SIG-M5 treated with dmso at 0.1 percent for 504 hours (cell line): ENCODE measurements around the gene GSTM1.
"Not testable (repeated sequence)": the region's sequence is repeated elsewhere in the genome, so short reads cannot be mapped to it uniquely, and the experiment has no call there.

Source experiments
- DNase-seq: peaks from one replicate; lab custom pipeline; 2025; ENCODE audit not compliant: unreplicated experiment; lab: John Stamatoyannopoulos, UW

The GSTM1 gene

DNA sequence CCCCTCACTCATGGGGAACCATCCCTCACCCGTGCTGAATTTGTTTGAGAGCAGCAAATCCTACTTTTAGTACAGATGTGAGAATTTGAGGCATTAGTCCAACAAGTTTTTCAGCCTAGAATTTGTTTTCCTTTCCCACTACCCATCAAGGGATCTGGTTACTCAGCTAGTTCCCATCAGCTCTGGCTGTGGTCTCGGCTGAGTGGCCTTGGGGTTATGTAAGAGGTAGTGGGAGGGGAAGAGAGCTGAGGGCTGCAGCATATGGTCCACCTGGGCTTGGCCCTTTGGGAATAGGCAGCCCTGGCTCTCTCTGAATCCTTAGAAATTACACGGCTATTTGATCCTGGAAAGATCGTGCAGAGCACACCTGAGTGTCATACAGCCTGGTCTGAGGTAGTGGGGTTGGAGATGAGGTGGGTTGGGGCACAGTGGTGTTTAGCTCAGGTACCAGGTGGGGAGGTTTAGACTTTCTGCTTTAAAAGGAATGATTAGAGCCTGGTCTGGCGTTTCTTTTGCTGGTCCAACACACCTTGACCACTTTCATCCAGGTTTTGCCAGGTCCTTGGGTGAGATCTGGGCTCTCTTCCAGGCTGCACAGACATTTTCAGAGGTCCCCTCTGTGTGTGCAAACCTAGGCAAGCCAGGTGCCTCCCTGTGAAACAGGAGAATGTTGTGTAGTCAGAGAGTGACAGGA lies 27.5 kb upstream of the GSTM1 start:
- DNase-seq: no peak

DNA sequence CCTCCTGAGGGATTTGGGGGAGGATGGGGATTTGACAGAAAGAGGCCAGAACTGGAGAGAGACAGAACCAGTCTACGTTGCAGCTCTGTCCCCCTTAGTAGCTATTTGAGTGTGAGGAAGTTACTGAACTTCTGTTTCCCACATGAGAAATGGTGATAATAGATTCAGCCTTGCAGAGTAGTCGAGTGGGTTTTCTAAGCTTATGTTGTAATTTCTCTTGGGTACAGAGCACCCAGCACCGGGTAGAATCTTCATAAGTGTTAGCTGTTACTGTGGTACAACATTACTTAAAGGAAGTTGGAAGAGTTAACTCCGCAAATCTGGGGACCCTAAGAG lies 27.0 kb upstream of the GSTM1 start:
- DNase-seq: not testable (repeated sequence)

DNA sequence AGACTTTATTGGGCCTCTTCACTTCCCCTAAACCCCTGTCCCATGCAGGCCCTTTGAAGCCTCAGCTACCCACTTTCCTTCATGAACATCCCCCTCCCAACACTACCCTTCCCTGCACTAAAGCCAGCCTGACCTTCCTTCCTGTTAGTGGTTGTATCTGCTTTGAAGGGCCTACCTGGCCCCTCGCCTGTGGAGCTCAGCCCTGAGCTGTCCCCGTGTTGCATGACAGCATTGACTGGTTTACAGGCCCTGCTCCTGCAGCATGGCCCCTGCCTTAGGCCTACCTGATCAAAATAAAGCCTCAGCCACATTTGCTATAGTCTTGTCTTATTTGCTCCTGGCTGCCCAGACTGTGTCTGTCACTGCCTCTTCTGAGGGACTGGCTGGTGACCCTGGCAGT lies 26.2 kb upstream of the GSTM1 start:
- no peak for DNase-seq

DNA sequence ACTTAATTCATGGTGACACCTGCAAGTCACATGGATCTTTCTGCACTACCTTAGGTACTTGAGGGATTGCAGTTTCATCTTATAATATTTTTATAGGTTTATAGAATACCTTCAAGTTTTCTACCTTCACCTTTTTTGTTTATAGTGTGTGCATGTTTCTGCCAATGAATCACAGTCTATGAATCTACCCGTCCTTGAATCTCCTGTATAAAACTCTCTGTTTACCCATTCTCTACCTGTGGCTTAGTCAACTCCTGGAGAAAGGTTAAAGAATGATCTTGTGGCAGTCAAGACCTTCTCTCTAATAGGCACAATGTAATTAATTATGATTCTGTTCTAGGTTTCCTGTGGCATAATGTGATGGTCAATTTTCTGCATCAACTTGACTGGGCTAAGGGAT lies 22.9 kb upstream of the GSTM1 start:
- DNase-seq: no peak

DNA sequence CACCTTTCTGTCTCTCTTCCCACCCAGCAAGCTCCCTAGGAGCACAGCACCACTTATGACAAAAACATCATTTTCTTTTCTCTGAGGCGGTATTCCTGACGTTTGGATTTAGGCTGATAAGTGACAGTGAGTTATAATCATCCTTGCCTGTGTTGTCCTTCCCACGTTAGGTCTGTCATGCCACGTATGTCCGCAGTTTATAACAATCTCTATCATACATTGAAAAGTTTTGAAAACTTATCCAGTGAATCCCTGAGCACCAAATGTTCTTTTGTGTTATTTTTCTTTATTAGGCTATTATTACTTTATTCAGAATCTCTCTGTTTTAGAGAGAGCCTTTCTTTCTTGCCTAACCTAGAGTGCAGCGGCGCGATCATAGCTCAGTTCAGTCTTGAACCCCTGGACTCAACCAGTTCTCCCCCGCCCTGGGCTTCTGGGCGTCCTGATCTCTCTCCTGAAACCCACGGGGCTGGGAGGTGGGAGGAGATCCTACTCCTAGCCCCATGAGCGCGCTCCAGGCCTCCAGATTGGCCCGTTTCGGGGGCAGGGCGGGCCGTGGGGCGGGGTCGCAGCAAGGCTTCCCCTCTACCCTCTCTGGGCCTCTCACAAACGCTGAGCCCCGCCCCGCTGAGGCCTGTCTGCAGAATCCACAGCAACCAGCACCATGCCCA lies 20.0 kb upstream of the GSTM1 start, which contains the start of gene GSTM2:
GSTM2 (plus strand) TSS at position 606 of the 671 bp plus-strand sequence; CDS start at position 665, 59 bp downstream.
- peak; percentile 72 for DNase-seq

DNA sequence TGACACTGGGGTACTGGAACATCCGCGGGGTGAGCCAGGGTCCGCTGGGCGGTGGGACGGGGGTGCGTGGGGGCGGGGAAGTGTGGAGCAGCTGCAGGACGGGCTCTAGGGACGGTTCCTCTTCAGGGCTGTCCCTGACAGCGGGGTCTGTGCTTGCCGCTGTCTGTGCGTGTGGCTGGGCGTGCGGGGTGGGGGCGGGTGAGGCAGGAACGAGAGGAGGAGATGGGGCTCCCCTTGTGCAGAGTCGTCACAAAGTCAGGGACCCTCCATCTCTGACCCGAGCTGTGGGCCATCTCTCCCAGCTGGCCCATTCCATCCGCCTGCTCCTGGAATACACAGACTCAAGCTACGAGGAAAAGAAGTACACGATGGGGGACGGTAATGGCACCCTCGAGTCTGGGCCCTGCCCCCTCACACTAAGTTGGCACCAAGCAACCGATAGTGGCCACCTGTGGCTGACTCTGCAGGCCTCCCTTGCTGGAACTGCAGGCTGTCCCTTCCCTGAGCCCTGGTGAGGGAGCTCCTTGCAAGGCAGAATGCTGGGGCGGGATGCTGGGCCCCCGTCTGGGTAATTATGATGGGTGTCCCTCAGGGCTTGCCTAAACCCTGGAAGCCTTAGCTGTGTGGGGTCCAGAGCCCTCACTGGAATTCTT lies 19.4 kb upstream of the GSTM1 start:
- DNase-seq: no peak

DNA sequence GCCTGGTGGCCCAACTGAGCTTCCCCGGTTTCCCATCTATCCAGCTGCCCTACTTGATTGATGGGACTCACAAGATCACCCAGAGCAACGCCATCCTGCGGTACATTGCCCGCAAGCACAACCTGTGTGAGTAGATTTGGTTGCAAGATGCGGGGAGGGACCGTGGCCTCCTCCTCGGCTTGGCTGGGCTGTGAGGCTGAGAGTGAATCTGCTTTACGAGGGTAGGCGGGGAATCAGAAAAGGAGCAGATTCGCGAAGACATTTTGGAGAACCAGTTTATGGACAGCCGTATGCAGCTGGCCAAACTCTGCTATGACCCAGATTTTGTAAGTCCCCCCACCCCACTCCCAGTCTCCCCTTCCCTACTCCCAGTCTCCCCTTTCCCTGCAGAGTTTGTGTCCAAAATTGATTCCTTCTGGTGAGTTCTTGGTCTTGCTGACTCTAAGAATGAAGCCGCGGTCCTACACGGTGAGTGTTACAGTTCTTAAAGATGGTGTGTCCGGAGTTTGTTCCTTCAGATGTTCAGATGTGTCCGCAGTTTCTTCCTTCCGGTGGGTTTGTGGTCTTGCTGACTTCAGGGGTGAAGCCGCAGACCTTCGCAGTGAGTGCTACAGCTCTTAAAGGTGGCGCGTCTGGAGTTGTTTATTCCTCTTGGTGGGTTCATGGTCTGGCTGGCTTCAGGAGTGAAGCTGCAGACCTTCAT lies 18.2 kb upstream of the GSTM1 start:
- DNase-seq: no peak

DNA sequence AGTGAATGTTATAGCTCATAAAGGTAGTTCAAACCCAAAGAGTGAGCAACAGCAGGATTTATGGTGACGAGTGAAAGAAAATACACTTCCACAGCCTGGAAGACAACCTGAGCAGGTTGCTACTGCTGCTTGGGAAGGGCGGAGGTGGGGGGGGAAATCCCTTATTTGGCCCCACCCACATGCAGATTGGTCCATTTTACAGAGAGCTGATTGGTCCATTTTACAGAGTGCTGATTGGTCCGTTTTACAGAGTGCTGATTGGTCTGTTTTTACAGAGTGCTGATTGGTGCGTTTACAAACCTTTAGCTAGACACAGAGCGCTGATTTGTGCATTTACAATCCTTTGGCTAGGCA lies 17.7 kb upstream of the GSTM1 start:
- DNase-seq: not testable (repeated sequence)

DNA sequence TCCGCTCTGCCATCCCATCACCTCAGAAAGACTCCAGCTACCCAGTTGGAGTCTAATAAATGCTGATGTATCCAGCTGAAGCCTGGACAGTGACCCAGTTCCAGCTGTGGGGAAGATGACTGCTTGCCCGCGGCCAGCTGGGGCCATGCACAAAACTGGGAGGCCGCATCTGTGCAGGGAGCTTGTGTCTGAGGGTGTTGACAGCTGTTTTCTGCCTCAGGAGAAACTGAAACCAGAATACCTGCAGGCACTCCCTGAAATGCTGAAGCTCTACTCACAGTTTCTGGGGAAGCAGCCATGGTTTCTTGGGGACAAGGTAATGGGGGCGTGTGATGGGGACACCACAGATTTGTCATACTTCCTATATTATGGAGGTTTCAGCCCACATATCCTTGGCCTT lies 16.6 kb upstream of the GSTM1 start:
- no peak for DNase-seq

DNA sequence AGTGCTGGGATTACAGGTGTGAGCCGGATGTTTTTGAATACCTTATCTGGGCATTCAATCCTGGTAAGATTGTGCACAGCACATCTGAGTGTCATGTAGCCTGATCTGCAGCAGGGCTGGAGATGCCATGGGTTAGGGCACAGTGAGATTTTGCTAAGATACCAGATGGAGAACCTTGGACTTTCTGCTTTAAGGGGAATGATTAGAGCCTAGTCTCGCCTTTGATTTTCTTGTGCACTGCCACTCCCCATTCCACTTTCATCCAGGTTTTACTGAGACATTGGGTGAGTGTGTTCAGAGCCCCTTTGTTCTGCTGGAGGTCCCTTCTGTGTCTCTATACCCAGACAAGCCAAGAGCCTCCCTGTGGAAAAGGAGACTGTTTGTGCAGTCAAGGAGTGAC lies 13.8 kb upstream of the GSTM1 start:
- not testable (repeated sequence) for DNase-seq

DNA sequence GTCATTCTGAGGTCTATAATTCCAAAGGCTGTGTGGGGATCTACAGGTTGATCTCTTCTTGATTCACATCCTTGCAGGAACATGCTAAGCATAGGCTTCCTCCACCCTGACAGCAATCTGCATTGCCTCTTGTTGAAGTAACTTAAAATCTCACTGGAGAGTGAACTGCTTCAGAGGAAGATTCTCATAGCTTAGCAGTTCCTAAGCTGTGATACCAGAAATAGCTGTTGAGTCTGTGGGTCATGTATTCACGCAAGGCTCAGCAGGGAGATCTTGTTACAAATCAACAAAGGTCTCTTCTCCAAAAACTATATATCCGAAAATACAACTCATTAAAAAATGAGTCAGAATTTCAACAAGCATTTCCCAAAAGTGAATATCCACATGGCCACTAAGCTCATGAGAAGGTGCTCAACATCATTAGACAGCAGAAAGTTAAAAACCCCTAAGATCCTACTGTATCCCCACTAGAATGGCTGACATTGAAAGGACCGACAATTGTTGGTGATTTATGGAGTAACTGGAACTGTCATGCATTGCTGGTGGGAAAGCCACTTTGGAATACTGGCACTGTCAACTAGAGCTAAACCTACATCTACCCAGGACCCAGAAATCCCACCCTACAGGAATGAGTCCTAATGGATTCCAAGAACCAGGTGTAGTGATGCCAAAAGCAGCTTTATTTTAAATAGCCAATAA lies 10.8 kb upstream of the GSTM1 start:
- not testable (repeated sequence) for DNase-seq

DNA sequence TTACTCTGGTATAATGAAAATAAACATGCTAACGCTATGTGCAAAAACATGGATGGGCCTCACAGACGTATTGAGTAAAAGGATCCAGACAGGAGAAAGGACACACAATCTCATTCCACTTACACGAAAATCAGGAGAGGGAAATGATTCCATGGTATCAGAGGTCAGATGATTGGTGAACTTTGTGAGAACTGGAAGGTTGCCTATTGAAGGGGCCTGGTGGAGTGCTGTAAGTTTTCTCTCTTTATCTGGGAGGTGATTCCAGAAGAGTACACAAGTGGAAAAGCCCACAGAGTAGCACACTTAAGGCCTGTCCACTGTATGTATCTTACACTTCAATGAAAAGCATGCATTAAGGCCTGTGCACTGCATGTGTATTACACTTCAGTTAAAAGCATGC lies 10.2 kb upstream of the GSTM1 start:
- no peak for DNase-seq

DNA sequence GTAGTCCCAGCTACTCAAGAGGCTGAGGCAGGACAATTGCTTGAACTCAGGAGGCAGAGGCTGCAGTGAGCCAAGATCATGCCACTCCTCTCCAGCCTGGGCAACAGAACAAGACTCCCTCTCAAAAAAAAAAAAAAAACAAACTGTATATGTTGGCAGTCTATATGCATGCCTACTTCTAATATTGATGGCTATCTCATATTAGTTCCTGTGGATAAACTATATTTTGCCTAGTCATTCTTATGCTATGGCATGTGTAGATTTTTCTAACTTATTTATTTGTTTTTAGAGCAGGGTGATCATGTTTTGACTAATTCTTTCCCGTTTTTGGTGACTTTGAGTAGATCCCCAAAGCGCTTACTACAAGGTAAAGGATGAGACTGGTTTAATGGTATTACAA lies 9.0 kb upstream of the GSTM1 start:
- not testable (repeated sequence) for DNase-seq

DNA sequence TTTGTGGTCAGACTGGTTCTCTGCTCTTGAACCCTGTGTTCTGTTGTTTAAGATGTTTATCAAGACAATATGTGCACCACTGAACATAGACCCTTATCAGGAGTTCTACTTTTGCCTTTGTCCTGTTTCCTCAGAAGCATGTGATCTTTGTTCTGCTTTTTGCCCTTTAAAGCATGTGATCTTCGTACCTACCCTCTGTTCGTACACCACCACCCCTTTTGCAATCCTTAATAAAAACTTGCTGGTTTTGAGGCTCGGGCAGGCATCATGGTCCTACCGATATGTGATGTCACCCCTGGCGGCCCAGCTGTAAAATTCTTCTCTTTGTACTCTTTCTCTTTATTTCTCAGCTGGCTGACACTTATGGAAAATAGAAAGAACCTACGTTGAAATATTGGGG lies 2.8 kb upstream of the GSTM1 start:
- not testable (repeated sequence) for DNase-seq

DNA sequence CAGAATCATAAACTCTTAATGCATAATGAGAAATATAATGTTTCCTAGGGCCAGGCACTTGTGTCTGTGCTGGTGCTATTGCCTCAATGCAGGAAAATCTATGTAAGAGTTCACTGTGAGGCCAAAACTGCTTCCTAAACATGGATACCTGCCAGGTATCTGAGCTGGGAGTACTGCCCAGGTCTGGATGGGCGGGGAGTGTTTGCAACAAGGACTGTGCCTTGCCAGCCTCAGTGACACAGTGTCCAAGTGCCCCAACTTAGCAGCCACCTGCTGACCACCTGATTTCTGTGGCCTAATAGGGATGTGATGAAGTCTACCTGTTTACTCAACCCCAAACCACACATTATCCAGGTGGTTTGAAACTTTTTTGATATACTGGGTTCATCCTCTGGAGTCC lies 2.2 kb upstream of the GSTM1 start:
- not testable (repeated sequence) for DNase-seq

DNA sequence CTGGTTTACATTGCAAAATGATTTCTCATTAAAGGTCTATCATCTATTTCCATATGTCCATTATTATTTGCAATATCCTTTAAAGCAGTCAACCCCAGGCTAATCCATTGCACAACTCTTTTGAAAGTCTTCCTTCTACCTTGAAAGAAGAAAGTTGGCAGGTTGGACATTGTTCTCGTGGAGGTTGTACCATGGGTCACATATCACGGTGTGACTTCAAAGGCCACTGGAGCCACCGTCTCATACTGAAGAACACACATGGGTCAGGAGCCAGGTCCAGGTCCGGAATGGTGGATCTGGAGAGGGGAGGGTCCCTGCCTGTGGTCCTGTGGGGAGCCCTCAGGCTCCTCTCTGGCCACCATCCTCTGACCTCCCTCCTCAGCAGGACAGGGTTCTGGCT lies 1.7 kb upstream of the GSTM1 start:
- DNase-seq: not testable (repeated sequence)

DNA sequence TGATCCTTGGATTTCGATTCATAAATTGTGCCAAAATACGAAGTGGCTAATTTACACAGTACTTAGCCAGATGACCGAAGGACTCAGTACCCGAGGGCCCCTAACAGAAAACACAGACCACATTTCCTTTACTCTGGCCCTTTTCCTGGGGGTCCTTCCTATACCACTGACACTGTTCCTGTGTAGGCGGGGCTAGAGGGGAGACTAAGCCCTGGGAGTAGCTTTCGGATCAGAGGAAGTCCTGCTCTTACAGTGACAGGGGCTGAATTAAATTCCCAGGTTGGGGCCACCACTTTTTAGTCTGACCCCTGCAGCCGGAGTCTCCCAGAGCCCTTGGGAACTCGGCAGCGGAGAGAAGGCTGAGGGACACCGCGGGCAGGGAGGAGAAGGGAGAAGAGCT lies 508 bp upstream of the GSTM1 start:
- not testable (repeated sequence) for DNase-seq

DNA sequence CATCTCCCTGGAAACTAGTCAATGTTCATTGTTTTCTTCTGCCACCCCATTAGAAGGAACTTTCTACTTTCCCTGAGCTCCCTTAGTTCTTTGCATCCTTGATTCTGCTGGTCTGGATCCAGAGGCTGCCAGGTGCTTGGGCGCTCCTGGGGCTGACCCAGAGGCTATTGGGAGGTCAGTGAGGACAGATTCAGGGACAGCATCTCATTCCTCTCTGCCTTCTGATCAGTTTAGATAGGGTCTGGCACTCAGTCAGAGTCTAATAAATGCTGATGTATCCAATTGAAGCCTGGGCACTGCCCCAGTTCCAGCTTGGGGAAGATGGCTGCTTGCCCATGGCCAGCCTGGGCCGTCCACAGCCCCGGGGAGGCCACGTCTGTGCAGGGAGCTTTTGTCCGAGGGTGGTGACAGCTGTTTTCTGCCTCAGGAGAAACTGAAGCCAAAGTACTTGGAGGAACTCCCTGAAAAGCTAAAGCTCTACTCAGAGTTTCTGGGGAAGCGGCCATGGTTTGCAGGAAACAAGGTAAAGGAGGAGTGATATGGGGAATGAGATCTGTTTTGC lies 2.3 kb downstream of the GSTM1 start:
- no peak for DNase-seq

DNA sequence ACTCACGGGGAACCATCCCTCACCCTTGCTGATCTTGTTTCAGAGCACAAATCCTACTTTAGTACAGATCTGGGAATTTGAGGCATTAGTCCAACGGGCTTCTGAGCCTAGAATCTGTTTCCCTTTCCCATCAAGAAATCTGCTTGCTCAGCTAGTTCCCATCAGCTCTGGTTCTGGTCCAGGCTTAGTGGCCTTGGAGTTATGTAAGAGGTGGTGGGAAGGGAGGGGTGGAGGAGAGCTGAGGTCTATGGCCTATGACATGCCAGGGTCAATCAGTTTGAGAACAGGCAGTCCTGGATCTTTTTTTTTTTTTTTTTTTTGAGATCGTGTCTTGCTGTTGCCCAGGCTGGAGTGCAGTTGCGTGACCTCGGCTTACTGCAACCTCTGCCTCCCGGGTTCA lies 4.1 kb downstream of the GSTM1 start:
- no peak for DNase-seq

DNA sequence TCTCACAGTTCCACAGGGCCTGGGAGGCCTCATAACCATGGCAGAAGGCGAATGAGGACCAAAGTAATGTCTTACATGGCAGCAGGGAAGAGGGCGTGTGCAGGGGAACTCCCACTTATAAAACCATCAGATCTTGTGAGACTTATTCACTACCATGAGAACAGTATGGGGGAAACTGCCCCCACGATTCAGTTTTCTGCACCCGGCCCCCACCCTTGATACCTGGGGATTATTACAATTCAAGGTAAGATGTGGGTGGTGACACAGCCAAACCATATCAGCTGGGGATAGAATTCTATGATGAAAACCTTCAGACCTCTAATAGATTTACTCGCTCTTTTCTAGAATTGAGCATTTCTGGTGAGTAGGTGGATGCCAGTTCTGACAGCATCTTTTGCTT lies 6.8 kb downstream of the GSTM1 start:
- not testable (repeated sequence) for DNase-seq

DNA sequence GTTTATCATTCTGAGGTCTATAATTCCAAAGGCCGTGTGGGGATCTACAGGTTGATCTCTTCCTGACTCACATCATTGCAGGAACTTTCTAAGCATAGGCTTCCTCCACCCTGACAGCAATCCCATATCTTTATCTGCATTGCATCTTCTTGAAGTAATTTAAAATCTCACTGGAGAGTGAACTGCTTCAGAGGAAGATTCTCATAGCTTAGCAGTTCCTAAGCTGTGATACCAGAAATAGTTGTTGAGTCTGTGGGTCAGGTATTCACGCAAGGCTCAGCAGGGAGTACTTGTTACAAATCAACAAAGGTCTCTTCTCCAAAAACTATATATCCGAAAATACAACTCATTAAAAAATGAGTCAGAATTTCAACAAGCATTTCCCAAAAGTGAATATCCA lies 7.5 kb downstream of the GSTM1 start:
- not testable (repeated sequence) for DNase-seq
